Transverse colon (tissue), 4 donors: ENCODE measurements around the gene ADGRE2. TPM values are rescaled to one million over a fixed set of nuclear protein-coding genes. Genes with fewer than 3 reads are reported as not detected.
"Not testable (repeated sequence)": the region's sequence is repeated elsewhere in the genome, so short reads cannot be mapped to it uniquely, and the experiment has no call there.

Experiments used
- DNase-seq: peaks from one replicate; pipeline ENCODE4 v3.0.0-alpha.2; 2019
- H3K27ac ChIP-seq, 4 donors: fragments of 200-600 bp; sonication (generic); 2 replicates each; pipeline ENCODE4 v1.5.1; 2016 to 2018; ENCODE audit warnings: inconsistent platforms in 4 of 4
- H3K27me3 ChIP-seq: fragments of 200-600 bp; sonication (generic); 2 replicates; pipeline ENCODE4 v1.5.1; 2017; ENCODE audit warnings: inconsistent platforms
- H3K36me3 ChIP-seq, 4 donors: fragments of 200-600 bp; sonication (generic); 2 replicates each; pipeline ENCODE4 v1.5.1; 2017 to 2019; ENCODE audit warnings: inconsistent platforms in 4 of 4
- H3K4me1 ChIP-seq, 4 donors: fragments of 200-600 bp; sonication (generic); 2 replicates each; pipeline ENCODE4 v1.5.1; 2017 to 2020; ENCODE audit warnings: inconsistent platforms in 4 of 4
- H3K4me3 ChIP-seq, 4 donors: fragments of 200-600 bp; sonication (generic); 1 replicate in 1 of 4; 2 replicates in 3 of 4; pipeline versions ENCODE4 v1.5.1 to v1.6.1; 2017 to 2019; ENCODE audit warnings: inconsistent platforms in 4 of 4
- H3K9me3 ChIP-seq, 2 donors: fragments of 200-600 bp; sonication (generic); 2 replicates each; pipeline ENCODE4 v1.5.1; 2017 to 2019; ENCODE audit warnings: inconsistent platforms in 2 of 2
- EP300 ChIP-seq: sonication (generic); formaldehyde crosslinking; IDR thresholded peaks from one replicate; pipeline ENCODE4 v1.6.1; 2017; ENCODE audit warnings: antibody characterized with exemption, low read depth
- POLR2A ChIP-seq: fragments of 450-650 bp; IDR thresholded peaks from one replicate; pipeline ENCODE4 v1.6.1; 2016; ENCODE audit warnings: antibody characterized with exemption, mild to moderate bottlenecking, moderate library complexity
- POLR2AphosphoS5 ChIP-seq, 3 donors: sonication (generic); formaldehyde crosslinking; IDR thresholded peaks; one replicate each; pipeline ENCODE4 v1.6.1; 2016; ENCODE audit warnings: antibody characterized with exemption in 3 of 3
- WGBS, 2 donors: methylation state at CpG; one replicate each; pipeline ENCODE4 v1.1.5; 2018; ENCODE audit warnings: low coverage in 1 of 2; 5-methylcytosine and 5-hydroxymethylcytosine counted together
- in situ Hi-C, 4 donors: fragments of 200-750 bp; cut with MboI; loops; one replicate each; pipeline versions ENCODE4 v1.15.0 to v1.15.1; 2017; ENCODE audit warnings: low sequenced_read_pairs in 3 of 4, low pct_ligation_motif_present in 1 of 4, low pct_unique_long_range_greater_than_20kb in 1 of 4
- intact Hi-C: fragments of 100-400 bp; cut with DNase I; formaldehyde crosslinking; loops from one replicate; pipeline ENCODE4 v1.15.1; 2023; ENCODE audit warnings: low total_unique reads
- total RNA-seq, 4 donors: library from RNA; depleted of rRNA; stranded (reverse); fragments of >200 nt; gene quantifications; one replicate each; pipeline ENCODE4 v1.1.0, GENCODE V29; 2016
- TF ChIP-seq, protein P1 (sequence below), 5 experiments: fragments of 200-600 bp in 3 of 5; fragments of 450-650 bp in 2 of 5; sonication (generic) in 3 of 5; IDR thresholded peaks; 1 replicate in 2 of 5; 2 replicates in 3 of 5; pipeline ENCODE4 v1.5.1; 2016 to 2017; ENCODE audit warnings: antibody characterized with exemption in 5 of 5, inconsistent platforms in 3 of 5, mild to moderate bottlenecking in 2 of 5, moderate library complexity in 1 of 5

Gene ADGRE2
- total RNA-seq, 4 donors from 2014 or later: 1.00 to 3.3 (median 1.8) TPM

DNA sequence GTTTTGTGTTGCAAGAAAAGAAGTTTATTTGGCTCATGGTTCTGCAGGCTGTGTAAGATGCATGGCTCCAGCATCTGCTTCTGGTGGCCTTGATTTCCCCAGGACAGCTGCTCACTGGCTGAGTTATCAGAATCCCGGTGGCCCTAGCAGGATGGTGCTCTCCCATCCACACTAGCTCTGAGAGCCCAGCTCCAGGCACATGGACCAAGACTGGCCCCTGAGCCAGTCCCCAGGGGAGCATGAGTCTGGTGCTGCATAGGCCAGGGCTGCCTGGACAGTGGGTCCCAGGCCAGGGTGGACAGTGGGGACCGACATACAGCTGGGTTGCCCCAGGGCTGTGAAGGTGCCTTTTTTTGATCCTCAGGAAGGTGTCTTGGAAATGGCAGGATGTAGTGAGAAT lies 10.4 kb downstream of the ADGRE2 start:
- in situ Hi-C loops: loop anchor here in 2 of 4 donors (5.0 to 10.0 kb wide), 2 partner anchors 371 to 373 kb away; no protein-coding TSS in a partner anchor
- Histone ChIP-seq H3K27me3 (no peaks in the 10 kb centered on the region), H3K4me1 (no peaks in the 10 kb centered on the region), H3K9me3 (no peaks in the 10 kb centered on the region), H3K4me3 (no peak overlapping the region), H3K36me3 (no peaks in the 10 kb centered on the region), H3K27ac (no peak overlapping the region)
- TF ChIP-seq, protein P1, sequence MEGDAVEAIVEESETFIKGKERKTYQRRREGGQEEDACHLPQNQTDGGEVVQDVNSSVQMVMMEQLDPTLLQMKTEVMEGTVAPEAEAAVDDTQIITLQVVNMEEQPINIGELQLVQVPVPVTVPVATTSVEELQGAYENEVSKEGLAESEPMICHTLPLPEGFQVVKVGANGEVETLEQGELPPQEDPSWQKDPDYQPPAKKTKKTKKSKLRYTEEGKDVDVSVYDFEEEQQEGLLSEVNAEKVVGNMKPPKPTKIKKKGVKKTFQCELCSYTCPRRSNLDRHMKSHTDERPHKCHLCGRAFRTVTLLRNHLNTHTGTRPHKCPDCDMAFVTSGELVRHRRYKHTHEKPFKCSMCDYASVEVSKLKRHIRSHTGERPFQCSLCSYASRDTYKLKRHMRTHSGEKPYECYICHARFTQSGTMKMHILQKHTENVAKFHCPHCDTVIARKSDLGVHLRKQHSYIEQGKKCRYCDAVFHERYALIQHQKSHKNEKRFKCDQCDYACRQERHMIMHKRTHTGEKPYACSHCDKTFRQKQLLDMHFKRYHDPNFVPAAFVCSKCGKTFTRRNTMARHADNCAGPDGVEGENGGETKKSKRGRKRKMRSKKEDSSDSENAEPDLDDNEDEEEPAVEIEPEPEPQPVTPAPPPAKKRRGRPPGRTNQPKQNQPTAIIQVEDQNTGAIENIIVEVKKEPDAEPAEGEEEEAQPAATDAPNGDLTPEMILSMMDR (IDR thresholded peaks at IDR 0.05): no peak
- TF ChIP-seq POLR2A (no peak), POLR2AphosphoS5 (IDR thresholded peaks at IDR 0.05) (no peak), EP300 (no peak)
- intact Hi-C loops: no loop called here
- WGBS, 2 donors: 82% methylated on average over 2 of the region's 2 CpGs; no CpG with 5 or more reads in 1 of the 2 donors
- no peak for DNase-seq

DNA sequence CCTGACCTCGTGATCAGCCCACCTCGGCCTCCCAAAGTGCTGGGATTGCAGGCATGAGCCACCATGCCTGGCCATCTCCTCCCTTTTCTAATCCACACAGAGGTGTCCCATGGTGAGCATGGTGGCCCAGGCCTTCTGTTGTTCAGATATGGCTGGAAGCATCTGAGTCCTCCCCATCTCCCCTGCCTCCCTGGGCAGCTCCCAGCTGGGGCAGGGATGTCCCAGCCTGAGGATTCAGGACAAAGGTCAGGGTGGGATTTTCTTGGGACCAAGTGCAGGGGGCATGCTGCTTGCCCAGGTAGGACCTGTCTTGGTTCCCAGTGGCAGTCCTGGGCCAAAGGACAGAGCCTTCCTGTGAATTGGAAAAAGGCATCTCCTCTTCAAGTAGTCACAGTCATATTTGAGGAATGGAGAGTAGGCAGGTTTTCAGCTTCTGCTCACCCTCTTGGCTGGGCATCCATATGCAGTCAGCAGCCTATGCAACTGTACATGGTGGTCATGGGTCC lies 10.8 kb downstream of the ADGRE2 start:
- intact Hi-C loops: no loop called here
- TF ChIP-seq POLR2AphosphoS5 (IDR thresholded peaks at IDR 0.05): no peak
- TF ChIP-seq, protein P1 (IDR thresholded peaks at IDR 0.05): no peak
- TF ChIP-seq EP300: no peak
- no peak for TF ChIP-seq POLR2A
- Histone ChIP-seq H3K27ac (no peak overlapping the region), H3K4me1 (no peaks in the 10 kb centered on the region), H3K4me3 (no peak overlapping the region), H3K36me3 (no peaks in the 10 kb centered on the region), H3K9me3 (no peaks in the 10 kb centered on the region), H3K27me3 (no peaks in the 10 kb centered on the region)
- DNase-seq: no peak
- WGBS, 2 donors: 79% methylated on average over 2 of the region's 2 CpGs; no CpG with 5 or more reads in 1 of the 2 donors
- in situ Hi-C loops: loop anchor here in 2 of 4 donors (5.0 to 10.0 kb wide), 2 partner anchors 370 to 373 kb away; no protein-coding TSS in a partner anchor

DNA sequence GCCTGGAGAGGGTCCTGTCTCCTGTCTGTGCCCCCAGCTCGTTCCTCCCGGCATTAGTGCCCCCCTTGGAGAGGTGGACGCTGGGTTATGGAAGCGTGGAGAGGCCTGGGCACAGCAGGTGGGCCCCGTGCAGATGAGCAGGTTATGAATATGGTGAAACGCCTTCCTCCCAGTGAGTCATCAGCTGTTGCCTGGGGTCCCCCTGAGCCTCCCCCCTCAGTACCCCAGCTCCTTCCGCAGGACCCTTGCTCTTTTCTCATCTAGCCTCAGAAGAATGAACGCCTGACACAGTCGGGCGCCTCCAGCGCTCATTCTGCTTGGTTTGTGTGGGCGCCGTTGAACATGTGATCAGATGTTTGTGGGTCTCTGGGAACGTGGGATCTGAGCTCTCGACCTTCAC lies 12.5 kb downstream of the ADGRE2 start:
- H3K36me3 ChIP-seq, H3K27me3 ChIP-seq, H3K4me3 ChIP-seq, H3K9me3 ChIP-seq, H3K4me1 ChIP-seq, DNase-seq, H3K27ac ChIP-seq, intact Hi-C loops: not testable (repeated sequence)
- 78% methylated on average over 15 of the region's 15 CpGs; no CpG with 5 or more reads in 1 of the 2 donors for WGBS, 2 donors
- in situ Hi-C loops: loop anchor here in 2 of 4 donors (5.0 to 10.0 kb wide), 2 partner anchors 369 to 371 kb away; no protein-coding TSS in a partner anchor

DNA sequence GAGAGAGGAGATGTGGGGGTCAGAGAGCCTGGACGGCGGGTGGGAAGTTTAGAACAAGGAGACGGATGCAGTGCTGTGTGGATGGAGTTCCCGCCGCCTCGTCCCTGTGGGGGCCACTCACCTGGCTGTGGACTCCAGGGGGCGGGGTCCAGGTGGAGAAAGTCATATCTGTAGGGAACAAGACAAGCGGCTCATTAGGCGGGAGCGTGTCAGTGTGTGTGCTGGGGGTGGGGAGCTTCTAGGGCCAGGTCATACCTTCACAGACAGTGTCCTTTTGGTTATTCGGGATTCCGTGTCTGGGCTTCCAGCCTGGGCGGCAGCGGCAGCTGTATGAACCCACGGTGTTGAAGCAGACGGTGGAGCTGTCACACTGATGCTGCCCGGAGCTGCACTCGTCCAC lies 13.0 kb downstream of the ADGRE2 start:
- H3K27me3 ChIP-seq, DNase-seq, H3K36me3 ChIP-seq, H3K4me3 ChIP-seq, H3K9me3 ChIP-seq, H3K4me1 ChIP-seq, H3K27ac ChIP-seq, intact Hi-C loops: not testable (repeated sequence)
- in situ Hi-C loops: loop anchor here in 2 of 4 donors (5.0 to 10.0 kb wide), 2 partner anchors 368 to 371 kb away; no protein-coding TSS in a partner anchor
- 91% methylated on average over 12 of the region's 18 CpGs; no CpG with 5 or more reads in 1 of the 2 donors for WGBS, 2 donors

DNA sequence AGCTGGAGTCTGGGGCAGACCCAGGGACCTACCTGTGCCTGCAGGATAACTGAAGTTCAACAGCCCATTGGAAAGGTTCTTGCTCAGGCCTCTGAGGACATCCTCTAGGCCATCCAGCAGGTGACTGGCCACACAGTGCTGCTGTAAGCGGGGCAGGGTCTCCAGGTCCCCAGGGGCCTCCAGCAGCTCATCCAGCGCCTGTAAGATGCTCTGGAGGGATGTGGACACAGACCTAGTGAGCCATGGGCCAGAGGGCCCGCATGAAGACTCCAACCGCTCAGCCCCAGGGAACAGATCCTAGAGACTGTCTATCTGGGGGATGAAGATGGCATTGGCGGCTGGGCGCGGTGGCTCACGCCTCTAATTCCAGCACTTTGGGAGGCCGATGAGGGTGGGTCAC lies 14.0 kb downstream of the ADGRE2 start:
- Histone ChIP-seq H3K27me3 (no peaks in the 10 kb centered on the region), H3K36me3 (no peaks in the 10 kb centered on the region), H3K4me1 (no peaks in the 10 kb centered on the region), H3K4me3 (no peak overlapping the region), H3K9me3 (no peaks in the 10 kb centered on the region), H3K27ac (no peak overlapping the region)
- WGBS, 2 donors: 80 to 85% methylated on average over 3 to 9 of the region's 9 CpGs
- in situ Hi-C loops: loop anchor here in 1 of 4 donors (10.0 kb wide), 1 partner anchor 370 kb away; no protein-coding TSS in a partner anchor
- DNase-seq: no peak
- intact Hi-C loops: no loop called here
- TF ChIP-seq POLR2A (no peak), POLR2AphosphoS5 (IDR thresholded peaks at IDR 0.05) (no peak), EP300 (no peak)
- TF ChIP-seq, protein P1 (IDR thresholded peaks at IDR 0.05): no peak
